ENCODE data around the gene CEBPA. TPM values are rescaled to one million over a fixed set of nuclear protein-coding genes. Genes with fewer than 3 reads are reported as not detected.

Gene CEBPA
- total and polyA plus RNA-seq, 4 experiments from 2014 or later = 0.20 to 2.4 (median 1.6) TPM

GRCh38 chr19:33311326-33311682 is 9.0 kb upstream of the CEBPA start:
- Mint-ChIP-seq H3K27me3 (peaks cover 2 to 13% of the 10 kb centered on the region in 2 donors), H3K27ac (no peak overlapping the region), H3K36me3 (no peaks in the 10 kb centered on the region), H3K4me1 (no peaks in the 10 kb centered on the region), H3K9me3 (no peaks in the 10 kb centered on the region), H3K4me3 (no peak overlapping the region)
- ChIA-PET CTCF (ENCODE audit: partially characterized antibody) (interaction anchor here (1.2 kb wide), 1 partner anchor 74 kb away, joined by 3 read pairs; no protein-coding TSS in a partner anchor), POLR2A (ENCODE audit: partially characterized antibody) (no interaction called here)
- H3K4me1 ChIP-seq (ENCODE audit: insufficient read depth, low read length) = no peaks in the 10 kb centered on the region
- H3K36me3 ChIP-seq (ENCODE audit: insufficient read depth, low read length) = no peaks in the 10 kb centered on the region
- no peaks in the 10 kb centered on the region for H3K9me3 ChIP-seq (ENCODE audit: control insufficient read depth in 1 of 2, low read length in 2 of 2)
- H3K27ac ChIP-seq (ENCODE audit: low read depth, low read length) = no peak overlapping the region
- DNase-seq = no peak
- intact Hi-C loops (cut with micrococcal nuclease) = no loop called here
- H3K4me3 ChIP-seq (ENCODE audit: low read length in 2 of 2) = no peak overlapping the region
- no peaks in the 10 kb centered on the region for H3K27me3 ChIP-seq (ENCODE audit: insufficient read depth, low read length)

- DNase-seq = no peak
- CTCF ChIA-PET (ENCODE audit: partially characterized antibody) = interaction anchor here (1.2 kb wide), 1 partner anchor 74 kb away, joined by 3 read pairs; no protein-coding TSS in a partner anchor
- H3K27ac ChIP-seq (ENCODE audit: low read depth, low read length) = no peak overlapping the region
- intact Hi-C loops (cut with micrococcal nuclease) = no loop called here
- no peaks in the 10 kb centered on the region for H3K4me1 ChIP-seq (ENCODE audit: insufficient read depth, low read length)
- H3K36me3 ChIP-seq (ENCODE audit: insufficient read depth, low read length) = no peaks in the 10 kb centered on the region
- peaks cover 2 to 13% of the 10 kb centered on the region in 2 donors for H3K27me3 Mint-ChIP-seq
- no peaks in the 10 kb centered on the region for H3K4me1 Mint-ChIP-seq
- POLR2A ChIA-PET (ENCODE audit: partially characterized antibody) = no interaction called here
- no peaks in the 10 kb centered on the region for H3K36me3 Mint-ChIP-seq
- H3K9me3 ChIP-seq (ENCODE audit: control insufficient read depth in 1 of 2, low read length in 2 of 2) = no peaks in the 10 kb centered on the region
- H3K27me3 ChIP-seq (ENCODE audit: insufficient read depth, low read length) = no peaks in the 10 kb centered on the region
- no peaks in the 10 kb centered on the region for H3K9me3 Mint-ChIP-seq
- no peak overlapping the region for H3K4me3 Mint-ChIP-seq
- H3K4me3 ChIP-seq (ENCODE audit: low read length in 2 of 2) = no peak overlapping the region
- no peak overlapping the region for H3K27ac Mint-ChIP-seq
Measured at GRCh38 chr19:33310606-33311325, 8.4 kb upstream of the CEBPA start.

GRCh38 chr19:33309826-33310225 is 7.5 kb upstream of the CEBPA start:
- Histone ChIP-seq H3K4me3 (ENCODE audit: low read length in 2 of 2) (no peak overlapping the region), H3K36me3 (ENCODE audit: insufficient read depth, low read length) (no peaks in the 10 kb centered on the region), H3K9me3 (ENCODE audit: control insufficient read depth in 1 of 2, low read length in 2 of 2) (no peaks in the 10 kb centered on the region), H3K27ac (ENCODE audit: low read depth, low read length) (no peak overlapping the region), H3K27me3 (ENCODE audit: insufficient read depth, low read length) (no peaks in the 10 kb centered on the region), H3K4me1 (ENCODE audit: insufficient read depth, low read length) (no peaks in the 10 kb centered on the region)
- no peak overlapping the region for H3K4me3 Mint-ChIP-seq
- ChIA-PET POLR2A (ENCODE audit: partially characterized antibody) (no interaction called here), CTCF (ENCODE audit: partially characterized antibody) (no interaction called here)
- peaks cover 2 to 11% of the 10 kb centered on the region in 2 donors for H3K27me3 Mint-ChIP-seq
- no peak for DNase-seq
- peaks cover 0 to under 1% (median 0%) of the 10 kb centered on the region in 4 donors for H3K4me1 Mint-ChIP-seq
- no peak overlapping the region for H3K27ac Mint-ChIP-seq
- intact Hi-C loops (cut with micrococcal nuclease) = no loop called here
- H3K9me3 Mint-ChIP-seq = no peaks in the 10 kb centered on the region
- H3K36me3 Mint-ChIP-seq = no peaks in the 10 kb centered on the region

- peaks cover 2 to 11% of the 10 kb centered on the region in 2 donors for H3K27me3 Mint-ChIP-seq
- H3K4me1 ChIP-seq (ENCODE audit: insufficient read depth, low read length) = peaks cover 11% of the 10 kb centered on the region
- DNase-seq = no peak
- intact Hi-C loops (cut with micrococcal nuclease) = no loop called here
- H3K36me3 ChIP-seq (ENCODE audit: insufficient read depth, low read length) = no peaks in the 10 kb centered on the region
- H3K36me3 Mint-ChIP-seq = no peaks in the 10 kb centered on the region
- no peak overlapping the region for H3K27ac ChIP-seq (ENCODE audit: low read depth, low read length)
- H3K4me3 Mint-ChIP-seq = no peak overlapping the region
- POLR2A ChIA-PET (ENCODE audit: partially characterized antibody) = no interaction called here
- no peaks in the 10 kb centered on the region for H3K9me3 ChIP-seq (ENCODE audit: control insufficient read depth in 1 of 2, low read length in 2 of 2)
- H3K27me3 ChIP-seq (ENCODE audit: insufficient read depth, low read length) = peaks cover 7% of the 10 kb centered on the region
- peak overlapping the region in 1 of 7 donors; percentile 10 for H3K27ac Mint-ChIP-seq
- no peaks in the 10 kb centered on the region for H3K9me3 Mint-ChIP-seq
- peaks cover 0 to 4% (median 2%) of the 10 kb centered on the region in 4 donors for H3K4me1 Mint-ChIP-seq
- CTCF ChIA-PET (ENCODE audit: partially characterized antibody) = interaction anchor here (1.5 kb wide), 1 partner anchor 97 kb away, joined by 3 read pairs; no protein-coding TSS in a partner anchor
- no peak overlapping the region for H3K4me3 ChIP-seq (ENCODE audit: low read length in 2 of 2)
Measured at GRCh38 chr19:33306853-33307792, 4.8 kb upstream of the CEBPA start.

- no peak overlapping the region for H3K27ac ChIP-seq (ENCODE audit: low read depth, low read length)
- Mint-ChIP-seq H3K4me3 (peak overlapping the region in 1 of 8 donors; percentile 50), H3K9me3 (no peaks in the 10 kb centered on the region), H3K36me3 (no peaks in the 10 kb centered on the region), H3K27ac (no peak overlapping the region), H3K27me3 (peaks cover 2 to 11% of the 10 kb centered on the region in 2 donors), H3K4me1 (peaks cover 0 to 4% (median 2%) of the 10 kb centered on the region in 4 donors)
- no peak for DNase-seq
- ChIA-PET CTCF (ENCODE audit: partially characterized antibody) (interaction anchor here (1.5 kb wide), 1 partner anchor 98 kb away, joined by 3 read pairs; no protein-coding TSS in a partner anchor), POLR2A (ENCODE audit: partially characterized antibody) (no interaction called here)
- H3K4me3 ChIP-seq (ENCODE audit: low read length in 2 of 2) = no peak overlapping the region
- H3K27me3 ChIP-seq (ENCODE audit: insufficient read depth, low read length) = peaks cover 7% of the 10 kb centered on the region
- H3K36me3 ChIP-seq (ENCODE audit: insufficient read depth, low read length) = no peaks in the 10 kb centered on the region
- intact Hi-C loops (cut with micrococcal nuclease) = no loop called here
- no peaks in the 10 kb centered on the region for H3K9me3 ChIP-seq (ENCODE audit: control insufficient read depth in 1 of 2, low read length in 2 of 2)
- peaks cover 12% of the 10 kb centered on the region for H3K4me1 ChIP-seq (ENCODE audit: insufficient read depth, low read length)
Measured at GRCh38 chr19:33306191-33306590, 3.9 kb upstream of the CEBPA start.

GRCh38 chr19:33304760-33305647 is 2.7 kb upstream of the CEBPA start:
- peak overlapping the region in 4 of 8 donors; percentile 28 to 35 (median 30) for H3K4me3 Mint-ChIP-seq
- Histone ChIP-seq H3K27me3 (ENCODE audit: insufficient read depth, low read length) (peaks cover 7% of the 10 kb centered on the region), H3K4me1 (ENCODE audit: insufficient read depth, low read length) (peaks cover 22% of the 10 kb centered on the region), H3K9me3 (ENCODE audit: control insufficient read depth in 1 of 2, low read length in 2 of 2) (no peaks in the 10 kb centered on the region), H3K4me3 (ENCODE audit: low read length in 2 of 2) (no peak overlapping the region), H3K27ac (ENCODE audit: low read depth, low read length) (no peak overlapping the region), H3K36me3 (ENCODE audit: insufficient read depth, low read length) (no peaks in the 10 kb centered on the region)
- no peak for DNase-seq
- H3K4me1 Mint-ChIP-seq = peaks cover 0 to 11% (median 7%) of the 10 kb centered on the region in 4 donors
- no peaks in the 10 kb centered on the region for H3K9me3 Mint-ChIP-seq
- peaks cover 8 to 9% of the 10 kb centered on the region in 2 donors for H3K27me3 Mint-ChIP-seq
- CTCF ChIA-PET (ENCODE audit: partially characterized antibody) = interaction anchor here (1.5 kb wide), 1 partner anchor 100 kb away, joined by 3 read pairs; no protein-coding TSS in a partner anchor
- POLR2A ChIA-PET (ENCODE audit: partially characterized antibody) = interaction anchor here (1.7 kb wide), 1 partner anchor 68 kb away, joined by 6 read pairs; the partner anchor contains the start of gene CEBPG
- no peaks in the 10 kb centered on the region for H3K36me3 Mint-ChIP-seq
- intact Hi-C loops (cut with micrococcal nuclease) = no loop called here
- no peak overlapping the region for H3K27ac Mint-ChIP-seq
